GM21737 (cell line): Measurements from ENCODE around the gene CYP3A4.
"Not testable (repeated sequence)": the region's sequence is repeated elsewhere in the genome, so short reads cannot be mapped to it uniquely, and the experiment has no call there.

Source experiments
- ATAC-seq: cut with Tn5 transposase; IDR thresholded peaks from one replicate; pipeline ENCODE4 v1.9.1; 2021; ENCODE audit warnings: mild to moderate bottlenecking, moderate library complexity; ENCODE audit not compliant: unreplicated experiment

Gene CYP3A4

DNA sequence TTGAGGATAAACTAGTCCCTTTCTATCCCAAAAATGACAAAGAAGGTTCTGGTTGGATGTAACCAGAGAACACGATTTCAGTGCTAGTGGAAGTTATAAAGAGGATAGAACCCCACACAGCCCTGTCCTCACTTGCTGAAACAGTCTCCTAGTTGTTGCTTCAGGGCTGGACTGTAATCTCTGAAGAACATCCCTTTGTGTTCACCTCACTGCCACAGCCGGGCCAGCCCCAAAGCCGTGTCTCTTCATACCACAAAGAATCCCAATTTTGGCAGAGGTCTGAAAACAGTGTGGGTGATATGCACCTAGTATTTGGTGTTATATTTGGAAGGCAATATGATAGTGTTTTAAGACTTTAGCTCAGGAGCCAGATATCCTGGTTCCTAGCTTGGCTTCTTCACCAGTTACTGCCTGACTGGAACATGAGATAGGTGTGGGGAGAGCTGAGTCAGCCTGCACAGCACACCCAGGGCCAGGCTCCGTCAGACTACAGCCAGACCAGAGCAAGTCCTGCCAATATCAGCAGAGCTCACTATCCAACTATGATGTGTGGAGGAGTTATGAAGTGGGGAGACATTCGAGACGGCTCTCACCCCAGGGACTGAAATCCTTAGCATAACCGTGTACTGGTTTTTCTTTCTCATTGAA lies 21.2 kb downstream of the CYP3A4 start:
- no peak for ATAC-seq

DNA sequence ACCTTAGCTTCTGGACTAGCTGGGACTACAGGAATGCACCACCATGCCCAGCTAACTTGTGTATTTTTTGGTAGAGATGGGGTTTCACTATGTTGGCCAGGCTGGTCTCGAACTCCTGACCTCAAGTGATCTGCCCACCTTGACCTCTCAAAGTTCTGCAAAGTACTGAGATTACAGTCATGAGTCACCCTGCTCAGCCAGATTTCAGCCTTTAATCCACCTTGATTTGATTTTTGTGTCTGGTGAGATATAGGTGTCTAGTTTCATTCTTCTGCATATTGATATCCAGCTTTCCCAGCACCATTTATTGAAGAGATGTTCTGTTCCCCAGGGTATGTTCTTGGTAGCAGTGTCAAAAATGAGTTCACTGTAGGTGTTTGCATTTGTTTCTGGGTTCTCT lies 28.9 kb downstream of the CYP3A4 start:
- no peak for ATAC-seq

DNA sequence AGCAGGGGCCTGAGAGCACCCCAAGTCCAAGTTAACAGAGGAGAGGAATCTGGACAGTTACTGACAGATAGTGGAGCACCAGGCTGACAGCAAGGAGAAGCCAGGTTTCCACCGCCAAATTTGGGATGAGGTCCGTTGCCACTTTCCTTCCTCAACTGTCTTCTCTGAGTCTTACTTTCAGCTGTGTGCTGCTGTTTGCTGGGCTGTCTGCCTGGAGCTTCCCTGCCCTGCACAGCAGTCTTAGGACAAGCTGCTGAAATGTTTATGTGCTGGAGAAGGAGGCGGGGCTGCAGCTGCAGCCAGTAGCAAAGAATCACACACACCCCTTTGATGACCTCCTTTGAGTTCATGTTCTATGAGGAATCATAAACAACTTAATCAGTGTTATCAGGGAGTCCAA lies 31.6 kb downstream of the CYP3A4 start:
- ATAC-seq, result no peak

DNA sequence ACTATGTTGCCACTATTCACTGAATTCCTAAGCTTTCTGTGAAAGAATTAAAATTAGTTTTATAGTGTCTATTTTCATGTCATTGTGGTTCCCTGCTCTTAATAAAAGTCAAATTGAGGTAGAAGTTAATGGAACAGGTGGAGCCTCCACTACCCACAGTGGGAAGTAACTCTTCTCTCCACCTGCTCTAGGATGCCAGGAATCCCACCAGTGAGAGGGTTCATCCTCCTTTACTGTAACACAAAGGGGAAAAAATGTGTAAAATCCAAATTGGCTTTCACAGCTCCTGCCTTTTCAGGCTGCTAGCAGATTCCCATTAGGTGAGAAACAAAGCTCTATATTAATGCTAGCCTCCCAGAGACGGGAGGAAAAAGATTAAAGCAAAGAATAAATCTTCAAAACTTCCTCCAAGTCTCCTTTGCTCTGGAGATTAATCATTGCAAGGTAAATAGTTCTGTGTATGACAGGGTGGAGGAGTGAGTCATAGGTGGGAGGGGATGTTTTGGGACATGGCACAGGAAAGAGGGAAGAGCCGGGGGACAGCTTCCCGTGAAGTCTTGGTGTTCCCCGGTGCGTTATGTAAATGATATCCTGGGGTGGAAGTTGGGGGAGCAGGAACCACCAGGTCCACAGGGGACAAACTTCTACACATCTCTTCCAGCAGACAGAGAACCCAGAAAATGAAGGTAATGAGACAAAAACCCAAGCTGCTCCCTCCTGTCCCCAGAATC lies 32.5 kb downstream of the CYP3A4 start:
- ATAC-seq, result not testable (repeated sequence)

DNA sequence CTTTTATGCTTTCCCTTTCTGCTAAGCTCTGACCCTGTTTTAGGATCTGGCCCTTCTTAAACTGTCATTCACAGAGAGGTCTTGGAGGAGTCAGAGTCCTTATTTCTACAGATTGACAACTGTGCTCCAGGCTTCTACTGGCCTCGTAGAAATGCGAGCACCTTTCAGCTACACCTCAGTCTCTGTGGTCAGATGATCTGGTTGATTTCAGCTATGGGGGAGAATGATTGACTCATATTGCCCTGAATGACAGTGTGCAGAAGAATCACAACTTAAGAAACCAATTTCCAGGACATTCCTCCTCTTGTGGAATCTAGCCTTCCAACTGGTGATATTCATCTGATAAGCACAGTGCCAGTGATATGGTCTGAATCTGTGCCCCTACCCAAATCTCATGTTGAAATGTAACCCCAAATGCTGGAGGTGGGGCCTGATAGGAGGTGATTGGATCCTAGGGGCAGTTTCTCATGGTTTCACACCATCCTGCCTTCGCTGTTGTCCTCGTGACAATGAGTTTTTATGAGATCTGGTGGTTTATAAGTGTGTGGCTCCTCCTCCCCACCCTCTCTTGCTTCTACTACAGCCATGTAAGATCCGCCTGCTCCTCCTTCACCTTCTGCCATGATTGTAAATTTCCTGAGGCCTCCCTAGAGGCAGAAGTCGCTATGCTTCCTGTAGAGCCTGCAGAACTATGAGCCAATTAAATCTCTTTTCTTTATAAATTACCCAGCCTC lies 35.0 kb downstream of the CYP3A4 start:
- no peak for ATAC-seq

DNA sequence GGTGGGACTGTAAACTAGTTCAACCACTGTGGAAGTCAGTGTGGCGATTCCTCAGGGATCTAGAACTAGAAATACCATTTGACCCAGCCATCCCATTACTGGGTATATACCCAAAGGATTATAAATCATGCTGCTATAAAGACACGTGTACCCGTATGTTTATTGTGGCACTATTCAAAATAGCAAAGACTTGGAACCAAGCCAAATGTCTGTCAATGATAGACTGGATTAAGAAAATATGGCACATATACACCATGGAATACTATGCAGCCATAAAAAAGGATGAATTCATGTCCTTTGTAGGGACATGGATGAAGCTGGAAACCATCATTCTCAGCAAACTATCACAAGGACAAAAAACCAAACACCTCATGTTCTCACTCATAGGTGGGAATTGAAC lies 37.1 kb downstream of the CYP3A4 start:
- ATAC-seq, result not testable (repeated sequence)

DNA sequence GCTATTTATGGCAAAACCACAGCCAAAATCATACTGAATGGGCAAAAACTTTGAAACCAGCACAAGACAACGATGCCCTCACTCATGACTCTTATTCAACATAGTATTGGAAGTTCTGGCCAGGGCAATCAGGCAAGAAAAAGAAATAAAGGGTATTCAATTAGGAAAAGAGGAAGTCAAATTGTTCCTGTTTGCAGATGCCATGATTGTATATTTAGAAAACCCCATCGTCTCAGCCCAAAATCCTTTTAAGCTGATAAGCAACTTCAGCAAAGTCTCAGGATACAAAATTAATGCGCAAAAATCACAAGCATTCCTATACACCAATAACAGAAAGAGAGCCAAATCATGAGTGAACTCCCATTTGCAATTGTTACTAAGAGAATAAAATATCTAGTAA lies 38.6 kb downstream of the CYP3A4 start:
- not testable (repeated sequence) for ATAC-seq

DNA sequence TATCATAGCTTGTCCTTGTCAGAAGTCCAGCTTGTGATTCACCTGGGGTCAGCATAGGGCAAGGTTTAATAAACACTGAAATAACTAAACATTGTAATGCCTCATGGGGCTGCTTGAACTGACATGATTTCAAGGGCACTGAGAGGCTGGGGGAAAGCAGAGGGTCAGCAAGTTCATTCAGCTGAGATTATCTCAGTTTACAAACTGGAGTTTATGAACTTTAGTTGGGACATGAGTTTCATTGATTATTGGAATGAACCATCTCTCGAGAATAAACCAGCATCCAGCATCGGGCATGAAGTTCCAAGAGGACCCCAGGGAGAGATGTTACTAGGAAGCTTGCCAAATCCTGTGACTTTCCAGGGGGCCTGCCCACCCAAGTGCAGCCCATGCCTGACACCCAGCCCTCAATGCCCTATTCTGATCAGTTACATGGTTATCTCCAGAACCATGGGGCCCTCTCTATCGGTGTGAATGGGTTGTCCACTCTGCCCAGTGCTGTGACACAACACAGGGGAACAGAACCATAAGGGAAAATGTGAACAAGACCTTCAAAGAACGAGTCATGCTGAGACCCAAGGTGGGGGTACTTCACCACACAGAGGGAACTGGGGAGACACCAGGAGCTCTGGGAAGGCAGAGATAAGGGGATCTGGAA lies 41.1 kb downstream of the CYP3A4 start:
- no peak for ATAC-seq

DNA sequence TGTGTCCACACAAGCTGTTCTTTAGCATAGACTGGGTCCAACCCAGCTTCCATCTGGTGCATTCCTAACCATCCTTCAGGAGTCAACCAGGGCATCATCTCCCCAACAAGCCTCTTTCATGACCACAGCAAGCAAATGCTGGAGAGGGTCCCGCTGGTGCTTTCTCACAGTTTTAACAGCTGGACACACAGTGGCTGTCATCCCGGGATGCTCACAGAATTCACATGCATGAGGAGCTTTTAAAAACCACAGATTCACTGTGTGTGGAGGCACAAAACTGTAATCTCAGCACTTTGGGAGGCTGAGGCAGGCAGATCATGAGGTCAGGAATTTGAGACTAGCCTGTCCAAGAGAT lies 42.6 kb downstream of the CYP3A4 start:
- ATAC-seq, result no peak

DNA sequence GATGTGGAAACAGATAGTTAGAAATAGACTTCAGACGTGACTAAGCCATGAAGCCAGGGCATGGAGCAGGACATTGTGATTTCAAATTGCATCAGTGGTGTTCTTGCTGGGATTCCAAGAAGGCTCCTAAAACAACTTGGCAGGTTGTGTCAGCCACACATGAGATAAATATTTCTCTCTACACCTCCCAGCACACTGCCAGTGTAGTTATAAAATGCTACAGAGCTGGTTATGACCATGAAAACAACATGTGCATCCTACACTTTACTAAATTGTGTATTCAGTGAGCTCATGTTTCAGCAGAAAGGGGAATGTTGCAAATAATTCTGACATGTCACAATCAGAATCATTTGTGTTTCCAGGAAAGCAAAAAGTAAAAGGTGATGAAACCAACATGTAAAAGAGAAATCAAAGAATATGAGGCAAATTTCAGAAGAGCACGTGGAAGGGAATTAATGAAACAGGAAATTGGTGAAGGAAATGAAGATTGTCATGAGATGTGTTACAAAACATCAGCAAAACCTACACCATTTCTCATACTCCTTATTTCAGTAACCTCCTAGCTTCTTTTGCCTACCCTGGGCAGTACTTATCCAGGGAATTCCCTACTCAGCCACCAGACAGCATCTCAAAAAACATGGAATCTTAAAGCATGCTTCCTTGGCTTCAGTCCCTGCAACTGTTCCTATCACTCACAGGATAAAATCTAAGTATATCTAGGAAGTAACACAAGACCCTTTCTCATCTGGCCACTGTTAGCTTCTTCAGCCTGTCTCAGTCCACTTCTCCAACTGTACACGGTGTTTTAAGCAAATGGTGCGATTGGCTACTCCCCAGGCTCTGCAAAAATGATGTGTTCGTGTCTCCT lies 43.2 kb downstream of the CYP3A4 start:
- no peak for ATAC-seq

DNA sequence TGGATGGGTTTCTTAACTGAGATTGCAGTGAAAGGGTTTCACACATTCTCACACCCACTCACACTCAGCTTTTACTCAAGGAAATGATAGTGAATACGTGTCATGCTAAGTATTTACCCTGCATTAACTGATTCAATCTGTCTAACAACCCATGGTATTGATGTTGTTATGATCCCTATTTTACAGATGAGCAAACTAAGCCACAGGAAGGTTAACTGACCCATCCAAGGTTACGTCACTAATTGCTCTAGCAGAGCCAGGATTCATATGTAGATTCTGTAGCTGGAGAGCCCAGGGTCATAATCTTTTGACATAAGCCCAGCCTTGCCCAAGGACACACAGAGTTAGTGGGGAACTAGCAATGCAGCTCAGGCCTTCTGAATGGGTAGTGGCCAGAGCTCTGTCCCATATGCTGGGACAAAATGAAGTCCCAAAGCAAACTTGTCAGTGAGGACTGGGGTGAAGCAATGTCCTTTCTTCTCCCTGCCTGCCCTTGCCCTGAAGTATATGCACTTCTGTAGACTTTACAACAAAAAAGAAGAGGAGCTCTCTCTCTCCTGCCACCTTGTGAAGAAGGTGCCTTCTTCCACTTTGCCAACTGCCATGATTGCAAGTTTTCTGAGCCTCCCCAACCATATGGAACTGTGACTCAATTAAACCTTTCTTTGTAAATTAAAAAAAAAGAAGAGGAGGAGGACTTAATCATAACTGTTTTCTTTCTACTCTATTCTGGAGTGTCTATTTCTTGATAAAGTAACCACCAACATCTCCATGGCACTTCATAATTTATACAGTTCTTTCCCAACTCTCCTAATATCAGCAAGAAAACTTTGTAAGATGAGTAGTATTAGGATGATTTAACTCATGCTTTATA lies 44.0 kb downstream of the CYP3A4 start:
- ATAC-seq, result no peak

DNA sequence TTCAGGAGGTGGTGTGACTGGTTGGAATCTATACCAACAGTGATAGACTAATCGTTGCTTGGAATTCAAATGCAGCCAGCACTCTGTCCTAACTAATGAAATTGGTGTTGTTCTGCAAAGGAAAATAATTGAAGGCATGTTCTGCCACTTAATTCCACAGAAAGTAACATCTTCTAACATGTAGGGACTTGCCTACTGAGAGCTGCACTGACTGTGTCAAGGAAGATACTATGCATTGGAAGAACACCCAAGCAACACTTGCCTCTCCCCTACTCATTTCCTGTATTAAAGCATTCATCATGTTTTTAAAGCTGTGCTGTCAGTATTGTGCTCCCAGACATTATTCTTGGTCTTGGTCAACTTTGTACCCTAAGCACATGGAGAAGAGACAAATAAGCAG lies 46.3 kb downstream of the CYP3A4 start:
- ATAC-seq, result no peak

DNA sequence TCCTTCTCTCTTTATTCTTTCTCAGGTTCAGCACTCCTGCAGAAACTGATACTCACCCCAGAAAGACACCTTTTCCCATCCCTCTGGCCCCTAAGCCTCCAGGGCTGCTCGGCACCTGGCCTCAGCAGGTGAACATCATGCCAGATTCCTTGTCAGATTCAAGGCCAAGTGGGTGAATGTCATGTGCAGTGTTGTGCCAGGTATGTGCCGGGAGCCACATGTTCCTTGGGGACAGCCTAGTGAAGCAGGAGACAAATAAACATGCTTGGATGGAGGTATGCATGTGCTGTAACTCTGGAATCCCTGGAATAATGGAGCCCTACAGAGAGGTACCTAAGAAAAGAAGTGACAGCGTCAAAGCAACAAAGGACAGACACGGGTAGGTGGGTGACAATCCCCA lies 47.3 kb downstream of the CYP3A4 start:
- ATAC-seq, result not testable (repeated sequence)

DNA sequence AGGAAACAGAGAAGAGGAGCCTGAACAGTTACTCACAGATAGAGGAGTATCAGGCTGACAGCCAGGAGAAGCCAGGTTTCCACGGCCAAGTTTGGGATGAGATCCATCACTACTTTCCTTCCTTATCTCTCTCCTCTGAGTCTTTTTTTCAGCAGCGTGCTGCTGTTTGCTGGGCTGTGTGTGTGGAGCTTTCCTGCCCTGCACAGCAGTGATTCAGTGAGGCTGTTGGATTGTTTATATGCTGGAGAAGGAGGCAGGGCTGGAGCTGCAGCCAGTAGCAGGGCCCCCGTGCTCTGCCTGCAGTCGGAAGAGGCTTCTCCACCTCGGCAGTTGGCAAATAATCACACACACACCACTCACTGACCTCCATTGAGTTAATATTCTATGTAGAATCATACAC lies 49.0 kb downstream of the CYP3A4 start, which contains the start of gene CYP3A7:
Gene CYP3A7, minus strand, starts transcription at position 210 of the 400 bp plus-strand sequence. Its CDS starts 103 bp downstream, at position 107.
- no peak for ATAC-seq

DNA sequence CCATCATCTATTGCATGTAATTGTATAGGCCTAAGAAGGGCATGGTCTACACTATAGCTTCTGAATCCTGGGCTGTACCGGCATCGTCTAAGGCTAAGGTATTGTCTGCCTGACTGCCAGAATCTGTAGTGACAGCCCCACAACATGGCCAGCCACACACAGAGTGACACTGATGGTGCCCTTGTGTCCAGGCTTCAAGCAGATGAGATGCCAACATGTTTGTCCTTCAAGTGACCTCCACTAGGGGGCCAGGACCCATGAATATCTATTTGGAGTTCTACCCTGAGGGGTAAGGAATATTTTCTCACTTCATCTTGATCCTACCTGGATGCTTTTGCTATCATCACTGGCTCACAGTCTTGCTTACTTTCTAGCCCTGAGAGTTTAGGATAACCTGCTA lies 50.5 kb downstream of the CYP3A4 start:
- no peak for ATAC-seq

DNA sequence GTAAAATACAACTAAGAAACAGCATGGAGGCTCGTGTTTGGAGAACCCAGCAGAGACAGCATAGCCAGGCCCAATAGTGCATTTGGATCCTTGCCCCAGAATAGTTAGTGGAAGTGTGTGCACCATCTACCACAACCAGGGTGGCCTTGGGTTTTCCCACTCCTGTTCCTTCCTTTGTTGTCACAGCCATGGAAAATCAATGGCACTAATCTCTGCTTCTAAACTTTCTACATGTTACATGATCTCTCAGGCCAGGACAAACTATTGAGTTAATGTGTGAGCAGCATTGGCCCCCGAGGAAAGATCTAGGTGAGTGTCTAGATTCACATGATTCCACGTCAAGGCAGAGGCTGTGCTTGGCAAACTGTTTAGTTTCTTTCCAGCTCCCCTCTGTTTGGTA lies 51.0 kb downstream of the CYP3A4 start:
- no peak for ATAC-seq

DNA sequence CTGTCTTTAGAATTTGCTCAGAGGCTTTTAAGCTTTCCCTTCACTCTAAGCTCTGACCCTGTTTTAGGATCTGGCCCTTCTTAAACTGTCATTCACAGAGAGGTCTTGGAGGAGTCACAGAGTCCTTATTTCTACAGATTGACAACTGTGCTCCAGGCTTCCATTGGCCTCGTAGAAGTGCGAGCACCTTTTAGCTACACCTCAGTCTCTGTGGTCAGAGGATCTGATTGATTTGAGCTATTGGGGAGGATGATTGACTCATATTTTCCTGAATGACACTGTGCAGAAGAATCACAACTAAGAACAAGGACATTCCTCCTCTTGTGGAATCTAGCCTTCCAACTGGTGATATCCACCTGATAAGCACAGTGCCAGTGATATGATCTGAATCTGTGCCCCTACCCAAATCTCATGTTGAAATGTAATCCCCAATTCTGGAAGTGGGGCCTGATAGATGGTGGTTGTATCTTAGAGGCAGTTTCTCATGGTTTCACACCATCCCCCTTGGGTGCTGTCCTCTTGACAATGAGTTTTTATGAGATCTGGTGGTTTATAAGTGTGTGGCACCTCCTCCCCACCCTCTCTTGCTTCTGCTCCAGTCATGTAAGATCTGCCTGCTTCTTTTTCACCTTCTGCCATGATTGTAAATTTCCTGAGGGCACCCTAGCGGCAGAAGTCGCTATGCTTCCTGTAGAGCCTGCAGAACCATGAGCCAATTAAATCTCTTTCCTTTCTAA lies 52.2 kb downstream of the CYP3A4 start:
- no peak for ATAC-seq

DNA sequence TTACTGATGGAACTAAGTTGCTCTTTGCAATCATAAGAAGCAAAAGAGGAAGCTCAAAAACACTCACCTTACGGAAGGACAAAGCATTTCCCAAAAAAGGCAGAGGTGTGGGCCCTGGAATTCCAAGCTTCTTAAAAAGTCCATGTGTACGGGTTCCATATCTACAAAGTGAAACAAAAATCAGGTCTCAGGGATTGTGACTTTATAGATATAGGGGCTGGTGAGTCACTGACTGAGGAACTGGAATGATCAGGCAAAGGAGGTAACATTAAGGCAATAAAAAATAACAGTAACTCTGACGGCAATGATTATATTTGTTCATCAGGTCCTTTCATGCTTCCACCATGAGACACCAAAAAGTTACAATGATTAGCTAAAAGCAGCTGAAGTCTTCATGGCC lies 53.0 kb downstream of the CYP3A4 start:
- no peak for ATAC-seq

DNA sequence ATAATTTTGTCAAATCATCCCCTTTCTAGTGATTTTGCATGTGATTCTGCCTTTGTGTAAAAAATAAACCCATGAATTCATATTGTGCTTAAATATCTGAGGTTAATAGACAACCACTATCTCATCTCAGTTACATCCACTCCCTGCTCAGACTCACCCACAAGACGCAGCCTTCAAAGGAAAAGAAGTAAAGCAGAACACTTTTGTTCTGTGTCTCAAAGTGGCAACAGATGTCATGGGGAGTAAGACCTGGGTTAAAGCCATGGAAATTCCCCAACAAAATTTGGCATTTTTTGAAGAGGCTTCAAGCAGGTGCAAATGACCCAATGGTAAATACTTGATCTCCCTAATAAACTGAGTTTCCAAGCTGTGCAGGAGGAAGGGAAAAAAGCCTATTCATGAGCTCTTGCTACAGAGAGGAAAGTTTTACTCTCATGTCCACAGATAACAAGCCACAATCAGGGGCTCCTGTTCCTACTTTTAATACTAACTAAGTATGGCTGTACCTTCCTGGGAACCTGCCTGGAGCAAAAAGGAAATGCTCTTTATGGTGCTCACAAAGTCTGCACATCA lies 53.7 kb downstream of the CYP3A4 start:
- no peak for ATAC-seq
